K562 (cell line): ENCODE measurements around the gene RBM19. TPM values are rescaled to one million over a fixed set of nuclear protein-coding genes. Genes with fewer than 3 reads are reported as not detected.

Experiments
- ATAC-seq: fragments of 200-7000 bp; cut with Tn5 transposase; 3 replicates; pipeline ENCODE4 v1.9.1; 2020; ENCODE audit warnings: moderate library complexity
- BruUV-seq: library from RNA; stranded (reverse); fragments of 400-500 nt; replicated peaks from 2 replicates; lab custom pipeline; 2021; lab: Mats Ljungman, UMichigan
- CTCF ChIA-PET: fragments of 300-600 bp; formaldehyde crosslinking; extraction: SDS; loops from one replicate; lab custom pipeline; 2021; ENCODE audit warnings: low intra/inter-chr PET ratio; lab: Yijun Ruan, JAX
- POLR2A ChIA-PET: fragments of 300-600, 350-650 bp; sonication (Branson Sonifier 250); formaldehyde crosslinking; extraction: SDS; loops from one replicate; lab custom pipeline; 2021; ENCODE audit warnings: antibody characterized with exemption, inconsistent platforms; lab: Yijun Ruan, JAX
- DNase-seq, 4 experiments: peaks; one replicate each; pipeline versions ENCODE4 v3.0.0 to v3.0.0-alpha.2; 2011 to 2018; ENCODE audit warnings: low spot score in 3 of 4, mixed read lengths in 3 of 4; ENCODE audit errors: extremely low read depth in 1 of 4
- FAIRE-seq: peaks from 2 replicates; lab custom pipeline; 2011; peaks lifted over from hg19 to GRCh38; lab: Jason Lieb, UNC
- H2AFZ ChIP-seq: 2 replicates; pipeline ENCODE4 v1.6.0; 2011; ENCODE audit warnings: low read depth, low read length, control low read depth, inconsistent platforms
- H3K27ac ChIP-seq: fragments of 200-600 bp; 3 replicates; pipeline ENCODE4 v1.8.0; 2011; ENCODE audit warnings: low read depth, mild to moderate bottlenecking, control low read depth, inconsistent platforms, low read length, moderate library complexity, mixed read lengths; ENCODE audit errors: extremely low read depth
- H3K27me3 ChIP-seq, 2 experiments: fragments of 300-600 bp in 1 of 2; 2 replicates in 1 of 2; 3 replicates in 1 of 2; pipeline versions ENCODE4 v1.6.0 to v1.8.0; 2011; ENCODE audit warnings: inconsistent platforms in 2 of 2, low read length in 2 of 2, mild to moderate bottlenecking in 1 of 2, mixed read lengths in 1 of 2, moderate library complexity in 1 of 2; ENCODE audit not compliant: control insufficient read depth in 2 of 2, insufficient read depth in 2 of 2
- H3K36me3 ChIP-seq: fragments of 300-600 bp; 3 replicates; pipeline ENCODE4 v1.8.0; 2011; ENCODE audit warnings: mild to moderate bottlenecking, low read length, inconsistent platforms; ENCODE audit not compliant: control insufficient read depth, insufficient read depth
- H3K4me1 ChIP-seq, 2 experiments: fragments of 200-600 bp in 1 of 2; replicated peaks in 1 of 2; 2 replicates in 1 of 2; 3 replicates in 1 of 2; pipeline versions ENCODE4 v1.5.1 to v1.8.0; 2011; ENCODE audit warnings: inconsistent platforms in 2 of 2, low read length in 2 of 2, mild to moderate bottlenecking in 1 of 2, mixed read lengths in 1 of 2, moderate library complexity in 1 of 2; ENCODE audit not compliant: control insufficient read depth in 2 of 2, insufficient read depth in 2 of 2
- H3K4me2 ChIP-seq: 2 replicates; pipeline ENCODE4 v1.6.1; 2011; ENCODE audit warnings: low read length, control low read depth, inconsistent platforms, mixed read lengths; ENCODE audit not compliant: insufficient read depth
- H3K4me3 ChIP-seq: fragments of 200-600 bp; sonication (generic), shearing (Covaris generic); 2 replicates; pipeline ENCODE4 v1.5.1; 2016; ENCODE audit warnings: control low read depth, inconsistent platforms
- H3K79me2 ChIP-seq: fragments of 200-600 bp; 3 replicates; pipeline ENCODE4 v1.8.0; 2011; ENCODE audit warnings: low read length, inconsistent platforms; ENCODE audit not compliant: control insufficient read depth, insufficient read depth
- H3K9ac ChIP-seq, 2 experiments: 2 replicates each; pipeline versions ENCODE4 v1.6.0 to v1.6.1; 2011; ENCODE audit warnings: low read depth in 2 of 2, low read length in 2 of 2, control low read depth in 1 of 2, inconsistent platforms in 1 of 2, mild to moderate bottlenecking in 1 of 2, mixed read lengths in 1 of 2; ENCODE audit not compliant: insufficient read depth in 1 of 2
- H3K9me1 ChIP-seq: one replicate; pipeline ENCODE4 v1.6.0; 2011; ENCODE audit warnings: inconsistent platforms, mild to moderate bottlenecking, low read length, moderate library complexity; ENCODE audit not compliant: control insufficient read depth, insufficient read depth
- H3K9me3 ChIP-seq: replicated peaks from 2 replicates; pipeline ENCODE4 v1.5.1; 2011; ENCODE audit warnings: low read depth, low read length, inconsistent platforms; ENCODE audit not compliant: control insufficient read depth, insufficient read depth
- H4K20me1 ChIP-seq: replicated peaks from 2 replicates; pipeline ENCODE4 v1.6.1; 2011; ENCODE audit warnings: low read length, inconsistent platforms, mixed read lengths; ENCODE audit not compliant: control insufficient read depth, insufficient read depth
- IRF2 ChIP-seq: sonication (generic); formaldehyde crosslinking; IDR thresholded peaks from 2 replicates; pipeline ENCODE4 v1.8.1; 2022; ENCODE audit warnings: mild to moderate bottlenecking, missing genetic modification reagents
- SIN3B ChIP-seq: fragments of 450-650 bp; IDR thresholded peaks from 2 replicates; pipeline ENCODE4 v1.6.1; 2017; ENCODE audit warnings: low read depth, mild to moderate bottlenecking, moderate library complexity
- THAP7 ChIP-seq: fragments of 250-450 bp; sonication (Bioruptor Pico); IDR thresholded peaks from 2 replicates; pipeline ENCODE4 v1.5.0; 2021
- ZNF175 ChIP-seq: fragments of 200-800 bp; sonication (Bioruptor generic); IDR thresholded peaks from 2 replicates; pipeline ENCODE4 v1.6.1; 2016; ENCODE audit warnings: low read depth, mild to moderate bottlenecking, missing genetic modification characterization, missing compliant biosample characterization
- ZNF561 ChIP-seq: fragments of 450-650 bp; formaldehyde crosslinking; conservative IDR thresholded peaks from 2 replicates; pipeline ENCODE4 v1.4.0; 2020; ENCODE audit warnings: mild to moderate bottlenecking, moderate library complexity
- ZNF57 ChIP-seq: fragments of 450-650 bp; formaldehyde crosslinking; IDR thresholded peaks from 2 replicates; pipeline ENCODE4 v1.4.0; 2020; ENCODE audit warnings: mild to moderate bottlenecking, moderate library complexity
- ZNF589 ChIP-seq: fragments of 200-800 bp; sonication (Bioruptor generic); IDR thresholded peaks from 2 replicates; pipeline ENCODE4 v1.6.1; 2016; ENCODE audit warnings: low read depth, missing genetic modification characterization, missing compliant biosample characterization
- WGBS: fragments of 100-300 bp; shearing (Covaris generic); methylation state at CpG from one replicate; pipeline ENCODE4 v1.1.6; 2016; ENCODE audit warnings: low coverage, mixed read lengths; ENCODE audit not compliant: insufficient coverage; ENCODE audit errors: missing lambda C conversion rate; 5-methylcytosine and 5-hydroxymethylcytosine counted together
- in situ Hi-C: fragments of 300-500 bp; cut with MboI; formaldehyde crosslinking; loops from 4 replicates; pipeline ENCODE4 v1.15.0; 2018; ENCODE audit warnings: inconsistent platforms, mixed read lengths
- intact Hi-C: fragments of 100-400 bp; cut with micrococcal nuclease; formaldehyde crosslinking; loops from 2 replicates; pipeline ENCODE4 v1.14.2; 2022
- polyA plus RNA-seq, 8 experiments: library from polyadenylated mRNA; depleted of rRNA in 4 of 8; stranded (reverse) in 5 of 8; unstranded in 3 of 8; fragments of >200 nt; fragmentation: Nextera tagmentation in 2 of 8; fragmentation: Illumina TruSeq in 1 of 8; extraction: Ambion mirVana in 2 of 8; extraction: Trizol in 1 of 8; gene quantifications; 2 replicates each; pipeline versions ENCODE4 v1.2.1 to v1.2.3, GENCODE V29; 2011 to 2014; ENCODE audit warnings: inconsistent platforms in 1 of 8, missing spikeins in 1 of 8
- total RNA-seq, 7 experiments: library from RNA; depleted of rRNA in 6 of 7; stranded (reverse); fragments of >200 nt in 6 of 7; fragmentation: Illumina TruSeq in 2 of 7; extraction: Trizol in 2 of 7; gene quantifications; 2 replicates each; pipeline versions ENCODE4 v1.2.1 to v1.2.3, GENCODE V29; 2011 to 2021; ENCODE audit warnings: low replicate concordance in 1 of 7
- TF ChIP-seq, protein P1 (sequence below): conservative IDR thresholded peaks from 2 replicates; pipeline ENCODE4 v1.6.1; 2011; ENCODE audit warnings: low read depth, mild to moderate bottlenecking, low read length; ENCODE audit not compliant: control insufficient read depth
- TF ChIP-seq, protein P2 (sequence below): fragments of 200-400 bp; formaldehyde crosslinking; IDR thresholded peaks from 2 replicates; pipeline ENCODE4 v1.6.1; 2017; ENCODE audit warnings: mild to moderate bottlenecking, low read depth, low read length, moderate library complexity

The RBM19 gene
- total and polyA plus RNA-seq, 9 of the 15 experiments (the other 6 are each of a cell fraction or from before 2014, with no cell fraction given): 16.0 to 58.4 (median 37.9) TPM

- intact Hi-C loops (no loop called here), in situ Hi-C loops (no loop called here)
- H3K4me1 ChIP-seq: no peaks in the 10 kb centered on the region
- H2AFZ ChIP-seq: no peak overlapping the region
- ChIA-PET CTCF (no interaction called here), POLR2A (interaction anchor here (1.0 kb wide), 1 partner anchor 10 kb away, joined by 3 read pairs; no protein-coding TSS in a partner anchor)
- no peaks in the 10 kb centered on the region; the same call in 1 of the 2 replicates for H4K20me1 ChIP-seq
- TF ChIP-seq ZNF589 (CRISPR knock-in tag) (no peak), ZNF175 (CRISPR knock-in tag) (no peak), SIN3B (no peak), IRF2 (CRISPR knock-in tag) (no peak), ZNF561 (CRISPR knock-in tag) (no peak), ZNF57 (no peak), THAP7 (CRISPR knock-in tag) (no peak)
- TF ChIP-seq, protein P1, sequence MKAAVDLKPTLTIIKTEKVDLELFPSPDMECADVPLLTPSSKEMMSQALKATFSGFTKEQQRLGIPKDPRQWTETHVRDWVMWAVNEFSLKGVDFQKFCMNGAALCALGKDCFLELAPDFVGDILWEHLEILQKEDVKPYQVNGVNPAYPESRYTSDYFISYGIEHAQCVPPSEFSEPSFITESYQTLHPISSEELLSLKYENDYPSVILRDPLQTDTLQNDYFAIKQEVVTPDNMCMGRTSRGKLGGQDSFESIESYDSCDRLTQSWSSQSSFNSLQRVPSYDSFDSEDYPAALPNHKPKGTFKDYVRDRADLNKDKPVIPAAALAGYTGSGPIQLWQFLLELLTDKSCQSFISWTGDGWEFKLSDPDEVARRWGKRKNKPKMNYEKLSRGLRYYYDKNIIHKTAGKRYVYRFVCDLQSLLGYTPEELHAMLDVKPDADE: no peak
- TF ChIP-seq, protein P2, sequence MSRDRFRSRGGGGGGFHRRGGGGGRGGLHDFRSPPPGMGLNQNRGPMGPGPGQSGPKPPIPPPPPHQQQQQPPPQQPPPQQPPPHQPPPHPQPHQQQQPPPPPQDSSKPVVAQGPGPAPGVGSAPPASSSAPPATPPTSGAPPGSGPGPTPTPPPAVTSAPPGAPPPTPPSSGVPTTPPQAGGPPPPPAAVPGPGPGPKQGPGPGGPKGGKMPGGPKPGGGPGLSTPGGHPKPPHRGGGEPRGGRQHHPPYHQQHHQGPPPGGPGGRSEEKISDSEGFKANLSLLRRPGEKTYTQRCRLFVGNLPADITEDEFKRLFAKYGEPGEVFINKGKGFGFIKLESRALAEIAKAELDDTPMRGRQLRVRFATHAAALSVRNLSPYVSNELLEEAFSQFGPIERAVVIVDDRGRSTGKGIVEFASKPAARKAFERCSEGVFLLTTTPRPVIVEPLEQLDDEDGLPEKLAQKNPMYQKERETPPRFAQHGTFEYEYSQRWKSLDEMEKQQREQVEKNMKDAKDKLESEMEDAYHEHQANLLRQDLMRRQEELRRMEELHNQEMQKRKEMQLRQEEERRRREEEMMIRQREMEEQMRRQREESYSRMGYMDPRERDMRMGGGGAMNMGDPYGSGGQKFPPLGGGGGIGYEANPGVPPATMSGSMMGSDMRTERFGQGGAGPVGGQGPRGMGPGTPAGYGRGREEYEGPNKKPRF: no peak
- peaks cover 4% of the 10 kb centered on the region for H3K9me1 ChIP-seq
- H3K4me2 ChIP-seq: no peak overlapping the region
- H3K36me3 ChIP-seq: peaks cover 92% of the 10 kb centered on the region; the same call in 2 of the 3 replicates
- ATAC-seq: no peak
- no peak for FAIRE-seq
- peaks cover under 1% of the 10 kb centered on the region; the same call in 1 of the 3 replicates for H3K79me2 ChIP-seq
- DNase-seq: no peak
- H3K9me3 ChIP-seq: no peaks in the 10 kb centered on the region
- WGBS: 92% methylated on average over 17 of the region's 17 CpGs
- no peaks in the 10 kb centered on the region for H3K27me3 ChIP-seq
- no peak overlapping the region for H3K27ac ChIP-seq
- BruUV-seq: no TSS peak
- H3K4me3 ChIP-seq: no peak overlapping the region
- H3K9ac ChIP-seq: no peak overlapping the region
Observed at GRCh38 chr12:113957627-113958026, 8.5 kb downstream of the RBM19 start.
